SK-N-SH (cell line): ENCODE data around the gene PHIP. TPM values are rescaled to one million over a fixed set of nuclear protein-coding genes. Genes with fewer than 3 reads are reported as not detected.

ENCODE experiments used
- CTCF ChIA-PET: fragments of 300-600, 350-600 bp; formaldehyde crosslinking; extraction: SDS; loops from one replicate; lab custom pipeline; 2021; lab: Yijun Ruan, JAX
- POLR2A ChIA-PET: fragments of 350-600 bp; sonication (Branson Sonifier 250); formaldehyde crosslinking; extraction: SDS; loops from one replicate; lab custom pipeline; 2020; ENCODE audit warnings: antibody characterized with exemption, inconsistent platforms; lab: Yijun Ruan, JAX
- DNase-seq: peaks from one replicate; pipeline ENCODE4 v3.0.0; 2012
- H2AFZ ChIP-seq: fragments of 200-600 bp; sonication (generic); 2 replicates; pipeline ENCODE4 v1.8.1; 2016; ENCODE audit warnings: antibody characterized with exemption, mild to moderate bottlenecking, low read depth
- H3F3A ChIP-seq: fragments of 200-600 bp; sonication (generic); replicated peaks from 2 replicates; pipeline ENCODE3; 2016; ENCODE audit warnings: antibody characterized with exemption, mild to moderate bottlenecking; ENCODE audit not compliant: insufficient read depth
- H3K27ac ChIP-seq, 2 experiments: fragments of 200-500 bp in 1 of 2; fragments of 200-600 bp in 1 of 2; sonication (Bioruptor generic) in 1 of 2; sonication (generic), shearing (Covaris generic) in 1 of 2; 2 replicates each; pipeline versions ENCODE4 v1.5.1 to v1.6.1; 2014 to 2016; ENCODE audit warnings: low read depth in 2 of 2, inconsistent platforms in 1 of 2, low read length in 1 of 2, mild to moderate bottlenecking in 1 of 2, mixed read lengths in 1 of 2
- H3K27me3 ChIP-seq: fragments of 200-600 bp; sonication (generic), shearing (Covaris generic); 2 replicates; pipeline ENCODE4 v1.6.1; 2016; ENCODE audit warnings: mixed run types; ENCODE audit not compliant: insufficient read depth
- H3K36me3 ChIP-seq, 2 experiments: fragments of 200-500 bp in 1 of 2; fragments of 200-600 bp in 1 of 2; sonication (Bioruptor generic) in 1 of 2; sonication (generic) in 1 of 2; replicated peaks in 1 of 2; 2 replicates each; pipeline versions ENCODE3 to v1.5.1; 2014 to 2016; ENCODE audit warnings: low read length in 1 of 2, mild to moderate bottlenecking in 1 of 2; ENCODE audit not compliant: insufficient read depth in 2 of 2, control insufficient read depth in 1 of 2
- H3K4me1 ChIP-seq, 2 experiments: fragments of 200-500 bp in 1 of 2; fragments of 200-600 bp in 1 of 2; sonication (Bioruptor generic) in 1 of 2; sonication (generic), shearing (Covaris generic) in 1 of 2; 2 replicates each; pipeline versions ENCODE4 v1.5.1 to v1.6.1; 2014 to 2016; ENCODE audit warnings: low read depth in 1 of 2, low read length in 1 of 2, mixed run types in 1 of 2; ENCODE audit not compliant: insufficient read depth in 2 of 2, control insufficient read depth in 1 of 2
- H3K4me2 ChIP-seq: fragments of 200-600 bp; sonication (generic), shearing (Covaris generic); 2 replicates; pipeline ENCODE4 v1.6.1; 2017; ENCODE audit warnings: mixed run types
- H3K4me3 ChIP-seq, 2 experiments: fragments of 200-500 bp in 1 of 2; fragments of 200-600 bp in 1 of 2; sonication (Bioruptor generic) in 1 of 2; sonication (generic), shearing (Covaris generic) in 1 of 2; 2 replicates each; pipeline versions ENCODE4 v1.5.1 to v1.8.1; 2014 to 2016; ENCODE audit warnings: low read depth in 2 of 2, inconsistent platforms in 1 of 2, low read length in 1 of 2, mild to moderate bottlenecking in 1 of 2, mixed read lengths in 1 of 2, moderate library complexity in 1 of 2
- H3K79me2 ChIP-seq: fragments of 200-600 bp; sonication (generic); 2 replicates; pipeline ENCODE4 v1.8.1; 2017; ENCODE audit warnings: mild to moderate bottlenecking; ENCODE audit not compliant: insufficient read depth
- H3K9ac ChIP-seq: fragments of 200-600 bp; sonication (generic); 2 replicates; pipeline ENCODE4 v1.6.1; 2017; ENCODE audit warnings: mixed run types
- H3K9me2 ChIP-seq: fragments of 200-600 bp; sonication (generic); 2 replicates; pipeline ENCODE4 v1.6.1; 2017; ENCODE audit warnings: mixed run types
- H3K9me3 ChIP-seq: fragments of 200-600 bp; sonication (generic); 2 replicates; pipeline ENCODE4 v1.6.1; 2017; ENCODE audit warnings: mixed run types, mild to moderate bottlenecking, moderate library complexity
- H4K20me1 ChIP-seq: fragments of 200-600 bp; sonication (generic); 2 replicates; pipeline ENCODE4 v1.6.1; 2017; ENCODE audit warnings: mild to moderate bottlenecking, mixed run types; ENCODE audit not compliant: insufficient read depth
- CHD2 ChIP-seq: fragments of 150-350 bp; IDR thresholded peaks from 2 replicates; pipeline ENCODE4 v1.6.1; 2018; ENCODE audit warnings: low read length; ENCODE audit not compliant: partially characterized antibody
- EZH2phosphoT487 ChIP-seq: fragments of 200-600 bp; sonication (generic); IDR thresholded peaks from 2 replicates; pipeline ENCODE4 v1.6.1; 2017; ENCODE audit warnings: low read depth, mixed run types, mild to moderate bottlenecking, antibody characterized with exemption, moderate library complexity, borderline replicate concordance
- FOXJ3 ChIP-seq: sonication (generic); formaldehyde crosslinking; IDR thresholded peaks from 2 replicates; pipeline ENCODE4 v1.5.1; 2020; ENCODE audit warnings: mild to moderate bottlenecking, missing genetic modification reagents
- FOXM1 ChIP-seq: IDR thresholded peaks from 2 replicates; pipeline ENCODE4 v1.4.0; 2012; ENCODE audit warnings: low read depth, mild to moderate bottlenecking
- GATA2 ChIP-seq: sonication (generic); formaldehyde crosslinking; IDR thresholded peaks from 2 replicates; pipeline ENCODE4 v1.5.0; 2020; ENCODE audit warnings: mild to moderate bottlenecking, missing genetic modification reagents
- JUND ChIP-seq: IDR thresholded peaks from 2 replicates; pipeline ENCODE4 v1.4.0; 2012
- NFIC ChIP-seq: IDR thresholded peaks from 2 replicates; pipeline ENCODE4 v1.4.0; 2012; ENCODE audit warnings: borderline replicate concordance
- SIN3A ChIP-seq: IDR thresholded peaks from 2 replicates; pipeline ENCODE4 v1.6.1; 2012; ENCODE audit warnings: low read depth, mild to moderate bottlenecking, low read length, moderate library complexity, borderline replicate concordance
- SMC3 ChIP-seq: IDR thresholded peaks from 2 replicates; pipeline ENCODE4 v1.6.1; 2012; ENCODE audit warnings: low read depth, low read length, improper control_type of control experiment
- TAF1 ChIP-seq: IDR thresholded peaks from 2 replicates; pipeline ENCODE4 v1.6.1; 2012; ENCODE audit warnings: low read depth, mild to moderate bottlenecking, low read length, moderate library complexity, borderline replicate concordance
- WGBS: methylation state at CpG from one replicate; pipeline ENCODE4 v1.1.6; 2017; ENCODE audit warnings: low lambda C conversion rate; 5-methylcytosine and 5-hydroxymethylcytosine counted together
- polyA plus RNA-seq, 3 experiments: library from polyadenylated mRNA; depleted of rRNA; stranded (reverse); fragments of >200 nt; gene quantifications; 2 replicates each; pipeline ENCODE4 v1.2.3, GENCODE V29; 2012
- TF ChIP-seq, protein P1 (sequence below): fragments of 150-350 bp; IDR thresholded peaks from 2 replicates; pipeline ENCODE4 v1.6.1; 2016; ENCODE audit warnings: mild to moderate bottlenecking, low read depth, low read length
- TF ChIP-seq, protein P2 (sequence below): fragments of 200-600 bp; sonication (generic); IDR thresholded peaks from 2 replicates; pipeline ENCODE4 v1.6.1; 2017; ENCODE audit warnings: antibody characterized with exemption, mild to moderate bottlenecking, moderate library complexity
- TF ChIP-seq, protein P3 (sequence below): fragments of 150-350 bp; IDR thresholded peaks from 2 replicates; pipeline ENCODE4 v1.6.1; 2017; ENCODE audit warnings: antibody characterized with exemption, low read length, low read depth, borderline replicate concordance
- TF ChIP-seq, protein P4 (sequence below): IDR thresholded peaks from 2 replicates; pipeline ENCODE4; 2012

Gene PHIP
- polyA plus RNA-seq, 1 of the 3 experiments (the other 2 are of a cell fraction): 1.7 TPM

DNA sequence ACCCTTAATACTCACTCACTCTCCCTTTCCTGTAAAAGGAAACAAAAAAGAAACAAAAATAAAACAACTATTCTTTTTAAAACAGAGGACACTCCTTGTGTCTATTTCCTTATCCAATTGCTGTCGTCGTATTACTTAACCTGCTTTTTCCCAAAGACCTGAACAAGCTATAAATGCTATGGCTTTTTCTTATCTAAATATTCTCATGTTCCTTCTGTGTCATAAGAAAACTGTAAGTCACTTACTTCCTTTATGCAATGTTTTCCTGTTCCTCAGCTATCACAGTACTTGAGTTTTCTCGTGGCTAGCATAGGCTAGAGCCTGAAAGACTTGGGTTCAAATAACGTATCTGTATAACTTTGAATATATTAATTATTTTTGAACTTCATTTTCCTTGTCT, 111.5 kb downstream of the PHIP start:
- H3K36me3 ChIP-seq: peaks cover 81 to 83% of the 10 kb centered on the region in 2 experiments
- DNase-seq: no peak
- CTCF ChIA-PET: no interaction called here
- H3K27ac ChIP-seq: no peak overlapping the region
- POLR2A ChIA-PET: no interaction called here
- no peaks in the 10 kb centered on the region for H3F3A ChIP-seq
- no peak overlapping the region for H3K9ac ChIP-seq
- no peak overlapping the region for H3K4me3 ChIP-seq
- WGBS: 92% methylated on average over 4 of the region's 4 CpGs
- no peak overlapping the region for H3K4me2 ChIP-seq
- H2AFZ ChIP-seq: no peak overlapping the region
- no peaks in the 10 kb centered on the region for H4K20me1 ChIP-seq
- H3K4me1 ChIP-seq: no peaks in the 10 kb centered on the region
- H3K9me3 ChIP-seq: no peaks in the 10 kb centered on the region
- no peaks in the 10 kb centered on the region for H3K79me2 ChIP-seq
- H3K9me2 ChIP-seq: no peaks in the 10 kb centered on the region
- H3K27me3 ChIP-seq: no peaks in the 10 kb centered on the region
- TF ChIP-seq GATA2 (CRISPR knock-in tag) (no peak), JUND (no peak)

DNA sequence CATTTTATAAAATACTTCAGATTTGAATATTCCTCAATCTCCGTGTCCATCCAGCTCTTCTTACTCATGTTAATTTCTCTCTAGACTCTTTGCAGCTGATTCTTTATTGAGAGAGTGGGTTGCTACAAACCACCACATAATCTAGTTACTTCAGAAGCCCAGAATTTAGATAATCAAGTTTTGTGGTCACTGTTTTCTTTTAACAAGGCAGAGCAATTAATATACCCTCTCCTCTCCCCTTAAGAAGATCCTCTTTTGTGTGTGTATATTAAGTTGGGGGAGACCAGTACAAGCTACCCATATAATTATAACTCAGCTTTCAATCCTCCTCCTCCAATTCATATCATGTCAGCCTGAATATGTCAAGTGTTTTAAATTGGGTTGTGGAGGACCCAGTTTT, 115.6 kb downstream of the PHIP start:
- Histone ChIP-seq H3K27me3 (no peaks in the 10 kb centered on the region), H3K4me3 (no peak overlapping the region), H3K9me2 (no peaks in the 10 kb centered on the region), H3K79me2 (no peaks in the 10 kb centered on the region), H3K9me3 (no peaks in the 10 kb centered on the region), H4K20me1 (no peaks in the 10 kb centered on the region), H3K9ac (no peak overlapping the region), H3K27ac (no peak overlapping the region; a peak in 1 of 4 replicates), H3K4me1 (no peaks in the 10 kb centered on the region), H2AFZ (no peak overlapping the region), H3K4me2 (no peak overlapping the region), H3K36me3 (peaks cover 79 to 90% of the 10 kb centered on the region in 2 experiments), H3F3A (no peaks in the 10 kb centered on the region)
- CTCF ChIA-PET: no interaction called here
- POLR2A ChIA-PET: no interaction called here
- TF ChIP-seq CHD2 (no peak), TAF1 (no peak), NFIC (no peak), SMC3 (no peak), EZH2phosphoT487 (no peak), FOXJ3 (CRISPR knock-in tag) (no peak), FOXM1 (no peak), SIN3A (no peak)
- TF ChIP-seq, protein P1, sequence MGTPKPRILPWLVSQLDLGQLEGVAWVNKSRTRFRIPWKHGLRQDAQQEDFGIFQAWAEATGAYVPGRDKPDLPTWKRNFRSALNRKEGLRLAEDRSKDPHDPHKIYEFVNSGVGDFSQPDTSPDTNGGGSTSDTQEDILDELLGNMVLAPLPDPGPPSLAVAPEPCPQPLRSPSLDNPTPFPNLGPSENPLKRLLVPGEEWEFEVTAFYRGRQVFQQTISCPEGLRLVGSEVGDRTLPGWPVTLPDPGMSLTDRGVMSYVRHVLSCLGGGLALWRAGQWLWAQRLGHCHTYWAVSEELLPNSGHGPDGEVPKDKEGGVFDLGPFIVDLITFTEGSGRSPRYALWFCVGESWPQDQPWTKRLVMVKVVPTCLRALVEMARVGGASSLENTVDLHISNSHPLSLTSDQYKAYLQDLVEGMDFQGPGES: no peak
- TF ChIP-seq, protein P2, sequence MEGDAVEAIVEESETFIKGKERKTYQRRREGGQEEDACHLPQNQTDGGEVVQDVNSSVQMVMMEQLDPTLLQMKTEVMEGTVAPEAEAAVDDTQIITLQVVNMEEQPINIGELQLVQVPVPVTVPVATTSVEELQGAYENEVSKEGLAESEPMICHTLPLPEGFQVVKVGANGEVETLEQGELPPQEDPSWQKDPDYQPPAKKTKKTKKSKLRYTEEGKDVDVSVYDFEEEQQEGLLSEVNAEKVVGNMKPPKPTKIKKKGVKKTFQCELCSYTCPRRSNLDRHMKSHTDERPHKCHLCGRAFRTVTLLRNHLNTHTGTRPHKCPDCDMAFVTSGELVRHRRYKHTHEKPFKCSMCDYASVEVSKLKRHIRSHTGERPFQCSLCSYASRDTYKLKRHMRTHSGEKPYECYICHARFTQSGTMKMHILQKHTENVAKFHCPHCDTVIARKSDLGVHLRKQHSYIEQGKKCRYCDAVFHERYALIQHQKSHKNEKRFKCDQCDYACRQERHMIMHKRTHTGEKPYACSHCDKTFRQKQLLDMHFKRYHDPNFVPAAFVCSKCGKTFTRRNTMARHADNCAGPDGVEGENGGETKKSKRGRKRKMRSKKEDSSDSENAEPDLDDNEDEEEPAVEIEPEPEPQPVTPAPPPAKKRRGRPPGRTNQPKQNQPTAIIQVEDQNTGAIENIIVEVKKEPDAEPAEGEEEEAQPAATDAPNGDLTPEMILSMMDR: no peak
- TF ChIP-seq, protein P3, sequence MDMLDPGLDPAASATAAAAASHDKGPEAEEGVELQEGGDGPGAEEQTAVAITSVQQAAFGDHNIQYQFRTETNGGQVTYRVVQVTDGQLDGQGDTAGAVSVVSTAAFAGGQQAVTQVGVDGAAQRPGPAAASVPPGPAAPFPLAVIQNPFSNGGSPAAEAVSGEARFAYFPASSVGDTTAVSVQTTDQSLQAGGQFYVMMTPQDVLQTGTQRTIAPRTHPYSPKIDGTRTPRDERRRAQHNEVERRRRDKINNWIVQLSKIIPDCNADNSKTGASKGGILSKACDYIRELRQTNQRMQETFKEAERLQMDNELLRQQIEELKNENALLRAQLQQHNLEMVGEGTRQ: no peak
- TF ChIP-seq, protein P4, sequence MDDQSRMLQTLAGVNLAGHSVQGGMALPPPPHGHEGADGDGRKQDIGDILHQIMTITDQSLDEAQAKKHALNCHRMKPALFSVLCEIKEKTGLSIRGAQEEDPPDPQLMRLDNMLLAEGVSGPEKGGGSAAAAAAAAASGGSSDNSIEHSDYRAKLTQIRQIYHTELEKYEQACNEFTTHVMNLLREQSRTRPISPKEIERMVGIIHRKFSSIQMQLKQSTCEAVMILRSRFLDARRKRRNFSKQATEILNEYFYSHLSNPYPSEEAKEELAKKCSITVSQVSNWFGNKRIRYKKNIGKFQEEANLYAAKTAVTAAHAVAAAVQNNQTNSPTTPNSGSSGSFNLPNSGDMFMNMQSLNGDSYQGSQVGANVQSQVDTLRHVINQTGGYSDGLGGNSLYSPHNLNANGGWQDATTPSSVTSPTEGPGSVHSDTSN: no peak
- 89% methylated on average over 1 of the region's 1 CpG for WGBS
- peak; percentile 1 for DNase-seq
